Stimulated activated CD4-positive, alpha-beta T cell treated with anti-CD3 and anti-CD28 coated beads, TNF-alpha, amount 100 ng/mL, for 1 hour (primary cell): ENCODE measurements around the gene RUNX2.

Source experiments
- DNase-seq, 3 donors: peaks; one replicate each; pipeline ENCODE4 v3.0.0-alpha.2; 2020; ENCODE audit warnings: low read depth in 3 of 3, low spot score in 1 of 3

Gene RUNX2

DNA sequence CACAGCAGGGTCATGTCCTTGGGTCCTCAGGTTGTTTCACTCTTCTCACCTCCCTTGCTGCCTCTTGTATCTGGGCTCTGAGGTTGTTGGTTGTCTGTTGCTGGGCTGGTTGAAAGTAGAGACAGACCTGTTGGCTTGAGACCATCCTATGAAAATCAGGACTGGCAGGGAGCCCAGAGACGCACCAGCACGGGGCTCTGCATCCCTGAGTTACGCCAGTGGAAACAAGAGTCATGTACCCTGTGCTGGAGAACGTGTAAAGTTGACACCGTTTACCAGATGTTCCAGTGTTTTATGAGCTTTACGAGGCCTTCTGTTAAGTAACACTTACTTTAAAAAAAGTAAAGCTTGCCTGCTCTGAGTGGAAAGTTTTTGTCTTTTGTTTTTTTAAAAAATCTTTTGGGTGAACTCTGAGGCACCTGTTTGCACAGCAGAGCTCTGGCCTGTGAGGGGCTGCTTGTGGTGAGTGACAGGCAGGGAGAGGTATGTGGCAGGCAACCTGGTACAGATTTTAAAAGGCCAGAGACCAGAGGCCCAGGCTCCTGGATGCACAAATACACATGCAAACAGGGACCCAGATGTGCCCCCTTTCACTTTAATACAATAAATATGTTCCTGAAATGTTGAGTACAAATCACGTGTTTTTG lies 309.6 kb downstream of the RUNX2 start:
- DNase-seq = no peak

- no peak for DNase-seq
Observed at GRCh38 chr6:45640081-45640491, 312.0 kb downstream of the RUNX2 start.

DNA sequence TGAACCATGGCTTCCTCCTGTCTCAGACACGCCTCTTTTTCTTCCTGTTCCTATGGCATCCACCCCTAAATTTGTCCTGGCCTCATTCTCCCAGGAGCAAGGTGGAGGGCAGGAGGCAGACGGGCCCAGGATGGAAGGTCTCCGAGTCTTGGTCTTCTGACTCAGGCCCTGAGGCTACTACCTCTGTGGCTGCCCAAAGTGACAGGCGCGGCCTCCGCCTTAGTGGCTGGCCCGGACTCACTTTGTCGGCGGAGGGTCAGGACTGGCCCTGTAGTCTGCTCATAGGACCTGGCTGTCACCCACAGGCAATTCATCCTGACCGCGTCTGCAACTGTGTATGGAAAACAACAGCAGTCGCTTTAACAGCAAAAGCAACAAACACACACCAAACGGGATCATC lies 312.7 kb downstream of the RUNX2 start:
- no peak for DNase-seq

DNA sequence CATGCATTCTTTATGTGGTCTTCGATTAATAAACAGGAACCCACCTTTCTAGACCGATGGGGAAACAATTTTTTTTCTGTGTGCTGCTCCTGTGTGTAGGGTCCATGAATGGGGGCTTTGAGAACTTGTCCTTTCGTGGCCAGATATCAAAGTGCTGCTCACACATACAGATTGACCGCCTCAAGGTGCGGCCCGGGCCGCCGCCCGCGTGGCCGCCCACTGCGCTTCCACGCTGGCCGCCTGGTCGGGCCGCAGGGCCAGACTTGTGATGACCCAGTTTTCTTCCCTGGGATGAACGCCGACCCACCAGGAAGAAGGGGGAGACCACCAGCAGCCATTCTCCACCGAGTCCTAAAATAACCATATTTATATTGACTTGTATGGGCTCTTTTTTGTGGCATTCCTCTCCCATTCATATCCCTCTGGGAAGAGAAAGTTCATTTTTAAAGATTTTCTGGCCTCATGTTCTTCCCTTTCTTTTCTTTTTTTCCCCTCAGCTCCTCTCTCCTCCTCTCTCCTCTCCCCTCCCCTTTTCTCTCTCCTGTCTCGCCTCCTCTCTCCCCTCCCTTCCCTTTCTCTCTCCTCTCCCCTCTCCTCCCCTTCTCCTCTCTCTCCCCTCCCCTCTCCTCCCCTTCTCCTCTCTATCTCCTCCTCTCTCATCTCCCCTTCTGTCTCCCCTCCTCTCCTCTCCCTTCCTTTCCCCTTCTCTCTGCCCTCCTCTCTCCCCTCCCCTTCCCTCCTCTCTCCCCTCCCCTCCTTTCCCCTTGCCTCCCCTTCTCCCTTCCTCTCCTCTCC lies 314.4 kb downstream of the RUNX2 start:
- DNase-seq = no peak

DNA sequence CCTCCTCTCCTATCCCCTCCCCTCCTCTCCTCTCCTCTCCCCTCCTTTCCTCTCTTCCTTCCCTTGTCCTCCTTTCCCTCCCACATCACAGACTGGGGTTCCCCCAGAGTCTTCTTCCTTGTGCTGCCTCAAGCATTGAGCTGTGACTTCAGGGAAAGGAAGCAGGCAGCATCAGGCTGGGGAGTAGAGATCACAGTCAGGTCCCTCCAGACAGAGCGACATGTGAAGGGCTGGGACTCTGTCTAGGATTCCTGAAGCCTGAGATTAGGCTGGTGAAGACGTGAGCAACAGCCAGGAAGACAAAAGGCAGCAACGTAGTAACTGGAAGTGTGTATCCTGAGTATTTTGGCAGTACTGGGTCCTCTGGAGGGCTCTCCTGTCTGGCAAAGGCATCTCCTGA lies 315.0 kb downstream of the RUNX2 start:
- no peak for DNase-seq

DNA sequence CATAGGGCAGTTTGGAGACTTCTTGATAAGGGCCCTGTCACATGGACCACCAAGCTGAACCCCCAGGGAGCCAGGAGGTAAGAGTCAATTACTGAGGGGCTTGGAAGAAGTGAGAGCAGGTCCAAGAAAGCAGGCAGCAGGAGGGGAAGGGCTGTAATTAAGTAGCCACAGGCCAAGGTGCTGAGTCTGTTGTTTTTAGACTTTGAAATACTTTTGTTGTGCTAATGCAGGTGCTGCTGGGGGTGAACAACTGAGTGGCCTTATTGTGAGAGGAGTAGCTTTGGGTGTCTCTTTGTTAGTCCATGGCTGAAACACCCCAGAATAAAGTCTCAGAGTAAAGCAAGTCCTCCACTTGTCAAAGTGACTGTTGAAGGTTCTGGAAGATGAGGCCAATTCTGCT lies 316.6 kb downstream of the RUNX2 start:
- DNase-seq = no peak

- DNase-seq = no peak
Observed at GRCh38 chr6:45645302-45645701, 317.2 kb downstream of the RUNX2 start.

DNA sequence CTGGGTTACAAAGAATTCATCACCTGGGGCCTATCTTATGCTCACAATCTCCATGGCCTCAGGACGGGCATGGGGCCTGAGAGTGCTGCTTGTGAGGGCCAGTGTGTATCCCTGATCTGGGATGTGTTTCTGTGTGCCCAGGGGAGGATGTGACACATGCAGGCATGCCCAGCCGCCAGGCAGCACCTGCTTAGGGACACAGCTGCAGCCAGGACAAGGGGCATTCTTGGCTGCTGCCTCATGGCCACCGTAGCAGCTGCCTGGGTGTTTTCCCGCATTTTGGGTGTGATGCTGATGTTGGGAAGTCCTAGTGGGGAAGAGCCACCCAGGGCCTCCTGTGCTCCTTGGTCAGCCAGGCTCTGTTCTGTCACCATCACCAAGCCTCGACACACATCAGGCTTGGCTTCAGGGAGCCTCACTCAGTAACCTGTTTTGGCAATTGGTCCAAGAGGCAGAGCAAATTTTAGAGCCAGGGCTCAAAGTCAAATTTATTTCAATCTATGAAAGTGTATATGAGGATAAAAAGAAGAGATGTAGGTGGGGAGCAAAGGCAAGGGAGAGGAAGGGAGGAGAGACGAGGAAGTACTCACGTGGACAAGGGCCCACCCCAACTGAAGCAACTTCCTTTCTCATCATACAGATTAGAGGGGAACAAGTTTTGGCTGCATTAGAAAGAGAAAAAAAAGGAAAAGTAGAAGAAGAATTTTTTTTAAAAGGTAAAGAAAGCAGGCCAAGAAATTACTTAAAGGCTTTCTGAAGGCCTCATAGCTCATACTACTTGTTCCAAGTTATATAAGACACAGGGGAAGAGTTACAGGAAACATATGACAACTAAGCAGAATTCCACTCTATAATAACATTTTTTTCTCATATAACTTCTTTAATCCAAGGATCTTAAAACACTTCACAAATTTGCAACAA lies 319.5 kb downstream of the RUNX2 start:
- no peak for DNase-seq

DNA sequence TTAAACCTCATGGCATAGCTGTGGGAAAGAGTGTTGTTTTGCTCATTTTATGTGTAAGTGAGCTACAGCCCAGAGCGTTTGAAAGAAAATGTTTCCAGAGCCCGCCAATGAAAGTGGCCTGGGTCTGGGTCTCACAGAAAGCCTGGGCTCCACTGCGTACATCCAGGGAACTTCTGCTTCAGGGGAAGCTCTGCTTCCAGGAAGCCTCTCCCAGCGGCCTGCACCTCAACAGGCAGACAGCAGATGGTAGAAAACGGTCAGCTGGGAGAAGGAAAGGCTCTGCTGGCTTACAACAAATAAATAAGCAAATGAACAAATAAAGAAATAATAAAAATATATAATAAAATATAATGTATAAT lies 320.1 kb downstream of the RUNX2 start:
- no peak for DNase-seq

DNA sequence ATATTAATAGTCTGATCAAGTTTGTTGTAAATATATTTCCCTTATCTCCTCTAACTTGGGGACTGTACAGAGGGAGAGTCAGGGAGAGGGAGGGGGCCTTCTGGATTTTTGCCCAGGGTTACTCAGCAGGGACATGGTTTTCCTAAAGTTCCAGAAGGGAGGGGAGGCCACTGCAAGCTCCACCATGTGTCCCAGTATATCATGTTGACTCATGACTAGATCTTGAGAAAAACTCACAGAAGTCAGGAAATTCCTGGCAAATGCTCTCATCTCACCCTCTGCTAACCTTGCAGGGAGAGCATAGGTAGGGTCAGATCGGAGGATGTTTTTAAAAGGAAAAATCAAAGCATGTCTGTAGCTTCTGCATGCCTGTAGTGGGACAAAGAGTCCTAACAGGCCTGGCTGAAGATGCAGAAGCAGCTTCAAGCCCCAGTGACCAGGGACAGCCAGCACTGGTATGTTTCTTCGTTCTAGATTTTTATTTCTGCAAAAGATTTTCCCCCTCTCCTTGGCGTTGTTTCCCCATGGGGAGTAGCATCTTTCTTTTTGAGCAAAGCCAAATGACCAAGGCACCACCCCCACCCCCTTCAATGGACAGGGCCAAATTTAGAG lies 322.5 kb downstream of the RUNX2 start:
- no peak for DNase-seq

DNA sequence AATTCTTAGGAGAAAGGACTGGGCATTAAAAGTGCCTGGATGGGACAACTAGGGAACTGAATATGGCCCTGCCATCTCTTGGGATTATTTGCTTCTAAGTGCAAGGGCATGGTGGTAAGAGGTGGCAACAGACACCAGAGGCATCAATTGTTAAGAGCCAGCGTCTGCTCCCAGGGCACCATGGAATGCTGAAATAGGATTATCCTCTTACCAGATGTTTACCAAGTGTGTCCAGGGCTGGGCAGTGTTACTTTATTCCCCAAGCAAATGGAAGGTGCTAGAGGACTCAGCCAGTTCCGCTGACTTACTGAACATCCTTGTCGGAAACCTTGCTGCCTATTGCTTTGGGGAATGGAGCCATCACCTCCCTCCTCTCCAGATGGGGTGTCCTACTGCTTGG lies 323.2 kb downstream of the RUNX2 start:
- no peak for DNase-seq

DNA sequence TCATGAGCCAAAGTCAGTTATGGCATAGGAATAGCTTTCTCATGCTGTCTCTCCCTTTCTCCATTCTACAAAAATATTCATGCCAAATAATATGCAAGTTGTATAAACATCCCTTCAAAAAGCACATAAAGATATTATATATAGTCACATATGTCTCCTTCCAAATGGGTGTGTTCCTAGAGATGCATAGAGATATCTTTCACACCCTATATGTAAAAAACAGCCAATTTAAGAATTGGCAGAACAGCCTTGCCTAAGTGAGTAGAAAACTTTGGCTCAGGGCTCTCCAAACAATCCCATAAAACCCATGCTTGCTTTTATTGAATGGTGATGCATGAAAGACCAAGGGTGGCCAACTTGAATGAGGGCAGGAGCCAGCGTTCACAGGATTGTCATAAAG lies 324.3 kb downstream of the RUNX2 start:
- no peak for DNase-seq

DNA sequence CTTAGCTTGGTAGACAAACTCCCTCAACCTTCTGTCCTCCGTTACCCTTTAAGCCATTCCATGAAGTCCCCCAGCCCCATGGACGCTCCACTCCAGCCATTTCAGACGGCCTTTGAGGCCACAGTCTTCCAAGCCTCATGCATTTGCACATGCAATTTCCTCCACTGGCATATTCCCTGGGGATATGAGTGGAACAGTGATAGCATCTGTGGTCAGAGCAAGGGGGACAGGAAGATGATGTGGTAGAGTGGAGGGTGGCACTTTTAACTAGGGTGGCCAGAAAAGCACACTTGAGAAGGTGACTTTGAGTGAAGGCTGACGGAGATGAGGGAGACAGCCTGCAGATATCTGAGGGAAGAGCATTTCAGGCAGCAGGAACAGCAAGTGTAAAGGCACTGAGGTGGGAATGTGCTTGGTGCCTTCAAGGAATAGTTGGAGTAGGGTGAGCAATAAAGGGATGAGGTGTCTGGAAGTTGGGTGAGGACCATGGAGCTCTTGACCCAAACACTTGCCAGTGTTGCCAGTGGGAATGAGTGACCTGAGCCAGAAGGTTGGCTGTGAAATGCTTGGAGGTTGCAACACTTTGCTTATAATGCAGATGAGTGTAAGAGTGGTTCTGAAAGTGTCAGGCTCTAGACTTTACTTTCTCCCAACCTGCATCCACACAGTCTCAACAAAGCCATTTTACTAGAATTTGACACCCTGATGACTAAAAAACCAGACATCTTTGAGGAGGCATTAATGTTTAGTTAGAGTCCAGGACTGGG lies 325.2 kb downstream of the RUNX2 start:
- no peak for DNase-seq

DNA sequence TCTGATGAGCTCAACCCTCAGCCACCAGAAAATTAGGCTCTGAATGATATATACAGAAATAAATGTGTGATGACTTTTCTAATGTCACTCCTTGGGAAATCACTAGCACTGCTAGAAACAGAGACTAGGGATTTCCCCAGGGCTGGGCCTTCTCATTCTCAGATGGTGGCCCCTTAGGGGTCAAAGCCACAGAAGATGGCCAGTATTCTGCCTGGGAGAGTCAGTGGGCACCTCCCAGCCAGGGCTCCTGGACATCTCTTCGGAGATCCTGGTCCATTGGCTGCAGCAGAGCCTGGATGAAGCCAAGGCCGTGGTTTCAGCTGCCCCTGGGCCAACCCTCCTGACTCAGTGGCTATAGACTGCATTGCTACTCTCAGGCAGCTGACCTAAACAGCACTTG lies 326.5 kb downstream of the RUNX2 start:
- DNase-seq = no peak

GRCh38 chr6:45655745-45656476 lies 327.8 kb downstream of the RUNX2 start:
- no peak for DNase-seq

DNA sequence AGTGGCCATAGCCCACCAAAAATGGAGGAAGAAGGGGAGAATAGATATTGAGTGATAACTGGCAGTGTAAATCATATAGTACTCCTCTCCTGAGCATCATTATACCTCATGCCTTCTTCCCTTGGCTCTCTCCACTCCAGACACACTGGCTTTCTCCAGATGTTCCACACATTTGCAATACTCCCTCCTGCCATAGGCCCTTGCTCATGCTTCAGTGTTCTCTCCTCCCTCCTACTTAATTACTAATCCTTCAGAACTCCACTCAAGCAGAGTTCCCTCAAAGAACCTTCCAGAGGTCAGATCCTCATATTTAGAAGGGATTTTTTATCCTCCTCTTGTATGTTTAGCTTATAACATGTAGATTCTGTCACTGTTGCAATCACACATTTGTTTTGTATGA lies 329.1 kb downstream of the RUNX2 start:
- no peak for DNase-seq

GRCh38 chr6:45658400-45658799 lies 330.3 kb downstream of the RUNX2 start:
- DNase-seq = no peak

GRCh38 chr6:45658958-45659357 lies 330.8 kb downstream of the RUNX2 start:
- no peak for DNase-seq

- no peak for DNase-seq
Observed at GRCh38 chr6:45661661-45662060, 333.5 kb downstream of the RUNX2 start.
